Right atrium auricular region (tissue), 2 donors: ENCODE data around the gene MYL7. TPM values are rescaled to one million over a fixed set of nuclear protein-coding genes. Genes with fewer than 3 reads are reported as not detected.

Source experiments
- DNase-seq: peaks from one replicate; pipeline ENCODE4 v3.0.0-alpha.2; 2019; ENCODE audit warnings: low spot score
- H3K27ac ChIP-seq, 2 donors: fragments of 200-600 bp; sonication (generic); 1 replicate in 1 of 2; 2 replicates in 1 of 2; pipeline ENCODE4 v1.5.1; 2016 to 2019
- H3K27me3 ChIP-seq, 2 donors: fragments of 200-600 bp; sonication (generic); one replicate each; pipeline versions ENCODE4 v1.5.1 to v1.6.0; 2017 to 2019
- H3K36me3 ChIP-seq: fragments of 200-600 bp; sonication (generic); one replicate; pipeline ENCODE4 v1.5.1; 2016
- H3K4me1 ChIP-seq, 2 donors: fragments of 200-600 bp; sonication (generic); one replicate each; pipeline versions ENCODE4 v1.5.1 to v1.6.0; 2017 to 2019
- H3K4me3 ChIP-seq, 2 donors: fragments of 200-600 bp; sonication (generic); 1 replicate in 1 of 2; 2 replicates in 1 of 2; pipeline ENCODE4 v1.5.1; 2017 to 2019; ENCODE audit warnings: mild to moderate bottlenecking in 1 of 2, moderate library complexity in 1 of 2
- H3K9me3 ChIP-seq, 2 donors: fragments of 200-600 bp; sonication (generic); one replicate each; pipeline ENCODE4 v1.5.1; 2019
- CTCF ChIP-seq, 2 donors: fragments of 200-600 bp; sonication (generic); IDR thresholded peaks; one replicate each; pipeline ENCODE4 v1.5.1; 2019; ENCODE audit warnings: antibody characterized with exemption in 2 of 2
- total RNA-seq, 2 donors: library from RNA; depleted of rRNA; stranded (reverse); fragments of >200 nt; gene quantifications; one replicate each; pipeline ENCODE4 v1.1.0, GENCODE V29; 2016

The MYL7 gene
- total RNA-seq, 2 donors from 2014 or later: 17,339 to 49,235 TPM

DNA sequence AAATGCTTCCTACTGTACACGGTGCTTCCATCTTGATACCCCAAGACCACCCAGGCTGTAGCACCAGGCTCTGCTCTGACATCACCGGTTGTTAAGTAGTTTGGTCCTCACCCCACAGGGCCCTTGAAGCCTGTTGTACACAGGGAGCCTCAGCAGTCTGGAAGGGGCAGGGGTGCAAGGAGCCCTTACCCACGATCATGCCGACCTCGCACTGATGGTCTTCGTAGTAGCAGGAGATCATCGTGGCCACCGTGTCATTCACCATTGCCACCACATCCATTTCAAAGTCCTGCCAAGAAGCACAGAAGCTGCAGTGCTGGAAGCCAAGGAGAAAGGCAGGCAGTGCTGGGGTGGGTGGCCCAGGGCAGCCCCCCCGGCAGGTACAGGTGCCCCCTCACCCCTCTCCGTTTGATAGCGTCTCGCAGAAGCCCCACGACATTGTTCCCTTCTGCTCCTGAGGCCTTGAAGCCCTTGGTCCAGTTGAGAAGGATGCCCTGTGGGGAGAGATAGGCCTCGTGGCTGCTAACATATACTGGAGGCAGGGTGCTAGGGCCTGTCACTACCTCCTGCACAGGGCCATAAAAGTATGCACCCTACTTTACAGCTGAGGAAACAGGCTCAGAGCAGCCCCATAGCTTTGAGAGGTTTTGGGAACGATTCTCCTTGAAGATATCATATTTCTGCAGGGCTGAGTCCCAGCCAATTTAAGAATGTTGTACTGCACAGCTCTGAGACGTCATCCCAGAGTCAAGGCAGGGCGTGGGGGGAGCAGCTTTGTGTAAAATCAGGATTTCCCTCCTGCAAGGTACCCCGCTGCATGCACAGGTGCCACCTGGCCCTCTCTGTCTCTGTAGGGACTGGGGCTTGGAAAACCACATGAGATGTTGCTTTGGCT is 8.7 kb upstream of the MYL7 start:
- no peaks in the 10 kb centered on the region for H3K36me3 ChIP-seq

DNA sequence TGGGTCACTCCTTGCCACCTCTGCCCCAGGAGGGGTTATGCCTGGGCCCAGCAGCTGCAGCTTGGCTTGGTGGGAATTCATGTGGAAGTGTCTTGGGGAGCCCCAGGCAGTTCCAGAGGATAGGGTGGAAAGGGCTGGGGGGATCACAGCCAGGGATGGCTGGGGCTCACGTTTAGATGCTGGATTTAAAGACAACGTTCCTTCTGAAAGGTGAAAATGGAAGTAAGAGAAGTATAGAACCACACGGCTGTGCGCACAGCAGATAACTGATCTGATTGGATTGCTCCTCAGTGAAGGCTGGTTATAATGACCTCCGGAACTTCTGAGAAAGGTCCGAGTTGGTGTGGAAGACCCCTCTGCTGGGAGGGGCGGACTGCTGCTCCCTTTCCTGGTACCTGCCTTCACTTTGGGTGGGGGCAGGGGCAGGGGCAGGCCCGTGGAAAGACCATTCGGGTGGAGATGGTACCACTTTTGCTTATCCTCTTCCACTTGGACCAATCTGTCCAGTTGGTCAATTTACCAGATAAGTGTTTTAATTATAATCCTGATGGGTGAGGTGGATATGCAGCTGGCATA is 7.9 kb upstream of the MYL7 start:
- H3K4me1 ChIP-seq: peaks cover 0 to 26% of the 10 kb centered on the region in 2 donors
- no peaks in the 10 kb centered on the region for H3K27me3 ChIP-seq
- no peak overlapping the region for H3K4me3 ChIP-seq
- H3K36me3 ChIP-seq: no peaks in the 10 kb centered on the region
- no peak for DNase-seq
- no peak for TF ChIP-seq CTCF (IDR thresholded peaks at IDR 0.05)
- no peak overlapping the region for H3K27ac ChIP-seq
- no peaks in the 10 kb centered on the region for H3K9me3 ChIP-seq

More for the DNA sequence above, 8.7 kb upstream of the MYL7 start:
- no peak for DNase-seq
- no peak for TF ChIP-seq CTCF (IDR thresholded peaks at IDR 0.05)
- peaks cover 0 to 20% of the 10 kb centered on the region in 2 donors for H3K4me1 ChIP-seq
- no peaks in the 10 kb centered on the region for H3K27me3 ChIP-seq
- no peak overlapping the region for H3K4me3 ChIP-seq
- H3K27ac ChIP-seq: no peak overlapping the region
- H3K9me3 ChIP-seq: no peaks in the 10 kb centered on the region

GRCh38 chr7:44148166-44148565 is 7.0 kb upstream of the MYL7 start:
- TF ChIP-seq CTCF (IDR thresholded peaks at IDR 0.05): no peak
- Histone ChIP-seq H3K27ac (no peak overlapping the region), H3K27me3 (no peaks in the 10 kb centered on the region), H3K36me3 (no peaks in the 10 kb centered on the region), H3K9me3 (no peaks in the 10 kb centered on the region), H3K4me3 (no peak overlapping the region), H3K4me1 (peaks cover 0 to 26% of the 10 kb centered on the region in 2 donors)
- no peak for DNase-seq

- Histone ChIP-seq H3K4me1 (peaks cover 0 to 27% of the 10 kb centered on the region in 2 donors), H3K27me3 (no peaks in the 10 kb centered on the region), H3K36me3 (no peaks in the 10 kb centered on the region), H3K4me3 (no peak overlapping the region), H3K9me3 (no peaks in the 10 kb centered on the region), H3K27ac (no peak overlapping the region)
- no peak for DNase-seq
- no peak for TF ChIP-seq CTCF (IDR thresholded peaks at IDR 0.05)
Measured at GRCh38 chr7:44147026-44147991, 6.2 kb upstream of the MYL7 start.

GRCh38 chr7:44145969-44146911 is 5.1 kb upstream of the MYL7 start:
- peaks cover 0 to 37% of the 10 kb centered on the region in 2 donors for H3K4me1 ChIP-seq
- no peaks in the 10 kb centered on the region for H3K9me3 ChIP-seq
- H3K4me3 ChIP-seq: peak overlapping the region; percentile 53 to 59
- H3K27ac ChIP-seq: peak overlapping the region; percentile 63 to 92
- H3K36me3 ChIP-seq: no peaks in the 10 kb centered on the region
- H3K27me3 ChIP-seq: no peaks in the 10 kb centered on the region
- no peak for TF ChIP-seq CTCF (IDR thresholded peaks at IDR 0.05)
- DNase-seq: peak; percentile 75
